ENCODE data around the gene PLPP7. TPM values are rescaled to one million over a fixed set of nuclear protein-coding genes. Genes with fewer than 3 reads are reported as not detected.

The PLPP7 gene
- total RNA-seq, 1 donor from 2014 or later: 1.5 TPM

DNA sequence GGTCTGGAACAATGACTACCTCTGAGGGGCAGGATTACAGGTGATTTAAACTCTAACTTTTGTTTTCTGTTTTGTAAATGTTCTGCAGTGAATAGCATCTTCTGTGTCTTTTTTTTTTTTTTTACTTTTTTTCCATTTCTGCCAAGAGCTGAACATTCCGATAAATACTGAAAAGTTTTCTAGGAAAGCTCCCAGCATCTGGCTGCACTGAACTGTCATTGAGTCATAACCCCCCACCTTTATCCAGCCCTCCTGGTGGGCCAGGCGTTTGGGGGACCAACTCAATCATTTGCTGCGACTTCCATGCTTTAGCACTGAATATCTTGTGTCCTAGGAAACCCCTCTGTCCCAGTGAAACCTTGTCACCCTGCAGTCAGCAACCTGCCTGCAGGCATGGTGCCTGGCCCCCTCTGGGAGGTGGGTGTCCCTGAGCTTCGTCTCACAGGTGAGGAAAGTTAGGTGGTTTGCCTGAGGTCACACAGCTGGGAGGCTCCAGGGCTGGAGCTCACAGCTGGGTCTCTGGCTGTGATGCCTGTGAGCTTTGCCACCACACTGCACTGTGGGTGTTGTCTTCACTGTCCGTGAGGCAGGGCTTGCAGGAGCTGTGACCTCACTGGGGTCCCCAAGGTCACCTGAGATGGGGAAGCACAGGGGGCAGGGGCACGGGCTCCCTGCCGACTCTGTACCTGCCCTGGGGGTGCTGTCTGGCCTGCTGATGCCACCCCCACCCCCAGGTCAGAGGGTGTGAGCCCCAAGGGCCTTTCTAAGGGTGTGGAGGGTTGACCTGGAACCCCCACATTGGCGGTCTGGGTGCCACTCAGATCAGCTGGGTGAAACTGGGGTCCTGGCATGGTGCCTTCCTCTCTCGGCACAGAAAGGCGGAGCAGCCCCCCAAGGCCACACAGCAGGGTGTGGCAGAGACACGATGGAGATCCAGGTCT is 14.1 kb downstream of the PLPP7 start:
- no peak for DNase-seq (ENCODE audit: low spot score)
- H3K4me1 Mint-ChIP-seq (ENCODE audit: low read depth): no peaks in the 10 kb centered on the region
- no peaks in the 10 kb centered on the region for H3K9me3 Mint-ChIP-seq (ENCODE audit: low read depth)
- H3K27me3 Mint-ChIP-seq (ENCODE audit: low read depth): no peaks in the 10 kb centered on the region
- TF ChIP-seq, protein P1, sequence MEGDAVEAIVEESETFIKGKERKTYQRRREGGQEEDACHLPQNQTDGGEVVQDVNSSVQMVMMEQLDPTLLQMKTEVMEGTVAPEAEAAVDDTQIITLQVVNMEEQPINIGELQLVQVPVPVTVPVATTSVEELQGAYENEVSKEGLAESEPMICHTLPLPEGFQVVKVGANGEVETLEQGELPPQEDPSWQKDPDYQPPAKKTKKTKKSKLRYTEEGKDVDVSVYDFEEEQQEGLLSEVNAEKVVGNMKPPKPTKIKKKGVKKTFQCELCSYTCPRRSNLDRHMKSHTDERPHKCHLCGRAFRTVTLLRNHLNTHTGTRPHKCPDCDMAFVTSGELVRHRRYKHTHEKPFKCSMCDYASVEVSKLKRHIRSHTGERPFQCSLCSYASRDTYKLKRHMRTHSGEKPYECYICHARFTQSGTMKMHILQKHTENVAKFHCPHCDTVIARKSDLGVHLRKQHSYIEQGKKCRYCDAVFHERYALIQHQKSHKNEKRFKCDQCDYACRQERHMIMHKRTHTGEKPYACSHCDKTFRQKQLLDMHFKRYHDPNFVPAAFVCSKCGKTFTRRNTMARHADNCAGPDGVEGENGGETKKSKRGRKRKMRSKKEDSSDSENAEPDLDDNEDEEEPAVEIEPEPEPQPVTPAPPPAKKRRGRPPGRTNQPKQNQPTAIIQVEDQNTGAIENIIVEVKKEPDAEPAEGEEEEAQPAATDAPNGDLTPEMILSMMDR (IDR thresholded peaks at IDR 0.05): no peak
- no peak overlapping the region for H3K4me3 Mint-ChIP-seq (ENCODE audit: unreplicated experiment)
- no peaks in the 10 kb centered on the region for H3K36me3 Mint-ChIP-seq (ENCODE audit: low read depth)
- H3K27ac Mint-ChIP-seq (ENCODE audit: unreplicated experiment): no peak overlapping the region

DNA sequence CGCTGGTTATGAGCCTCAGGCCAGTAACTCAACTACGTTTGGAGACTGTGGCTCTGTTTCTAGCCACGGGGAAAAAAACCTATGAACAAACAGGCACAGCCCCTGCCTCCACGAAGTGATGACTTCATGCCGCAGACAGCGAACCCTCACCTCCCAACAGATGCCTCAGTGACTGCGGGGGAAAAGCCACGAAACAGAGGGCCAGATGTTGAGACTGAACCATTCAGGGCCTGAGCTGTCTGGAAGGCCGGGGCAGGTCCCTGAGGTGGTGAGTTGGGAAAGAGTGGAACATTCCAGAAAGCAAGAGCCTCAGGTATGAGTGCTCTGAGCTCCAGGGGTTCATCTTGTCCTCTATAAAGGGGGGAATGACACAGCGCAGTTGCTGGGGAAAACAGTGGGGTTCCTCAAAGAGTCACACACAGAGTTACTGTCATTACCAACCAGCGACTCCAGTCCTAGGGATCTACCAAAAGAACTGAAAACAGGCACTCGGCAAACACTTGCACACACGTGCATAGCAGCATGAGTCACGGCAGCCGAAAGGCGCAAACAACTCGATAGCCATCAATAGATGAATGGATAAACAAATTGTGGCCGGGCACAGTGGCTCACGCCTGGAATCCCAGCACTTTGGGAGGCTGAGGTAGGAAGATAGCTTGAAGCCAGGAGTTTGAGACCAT is 15.3 kb downstream of the PLPP7 start:
- TF ChIP-seq, protein P1 (IDR thresholded peaks at IDR 0.05): no peak
- Mint-ChIP-seq H3K4me3 (ENCODE audit: unreplicated experiment) (no peak overlapping the region), H3K9me3 (ENCODE audit: low read depth) (no peaks in the 10 kb centered on the region), H3K27ac (ENCODE audit: unreplicated experiment) (no peak overlapping the region), H3K27me3 (ENCODE audit: low read depth) (no peaks in the 10 kb centered on the region), H3K36me3 (ENCODE audit: low read depth) (no peaks in the 10 kb centered on the region), H3K4me1 (ENCODE audit: low read depth) (no peaks in the 10 kb centered on the region)
- DNase-seq (ENCODE audit: low spot score): no peak

GRCh38 chr9:131306397-131307004 is 17.0 kb downstream of the PLPP7 start:
- Mint-ChIP-seq H3K9me3 (ENCODE audit: low read depth) (no peaks in the 10 kb centered on the region), H3K4me3 (ENCODE audit: unreplicated experiment) (no peak overlapping the region), H3K27me3 (ENCODE audit: low read depth) (no peaks in the 10 kb centered on the region), H3K36me3 (ENCODE audit: low read depth) (no peaks in the 10 kb centered on the region), H3K4me1 (ENCODE audit: low read depth) (no peaks in the 10 kb centered on the region), H3K27ac (ENCODE audit: unreplicated experiment) (no peak overlapping the region)
- DNase-seq (ENCODE audit: low spot score): no peak
- TF ChIP-seq, protein P1 (IDR thresholded peaks at IDR 0.05): no peak

DNA sequence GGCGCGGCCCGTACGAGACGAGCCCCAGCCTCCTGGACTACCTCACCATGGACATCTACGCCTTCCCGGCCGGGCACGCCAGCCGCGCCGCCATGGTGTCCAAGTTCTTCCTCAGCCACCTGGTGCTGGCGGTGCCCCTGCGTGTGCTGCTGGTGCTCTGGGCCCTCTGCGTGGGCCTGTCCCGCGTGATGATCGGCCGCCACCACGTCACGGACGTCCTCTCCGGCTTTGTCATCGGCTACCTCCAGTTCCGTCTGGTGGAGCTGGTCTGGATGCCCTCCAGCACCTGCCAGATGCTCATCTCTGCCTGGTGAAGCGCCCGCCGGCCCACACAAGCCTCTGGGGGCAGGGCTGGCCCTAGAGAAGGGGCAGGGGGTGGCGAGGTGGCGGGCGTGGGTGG is 18.5 kb downstream of the PLPP7 start:
- H3K27ac Mint-ChIP-seq (ENCODE audit: unreplicated experiment): no peak overlapping the region
- no peaks in the 10 kb centered on the region for H3K4me1 Mint-ChIP-seq (ENCODE audit: low read depth)
- H3K27me3 Mint-ChIP-seq (ENCODE audit: low read depth): no peaks in the 10 kb centered on the region
- DNase-seq (ENCODE audit: low spot score): no peak
- no peaks in the 10 kb centered on the region for H3K9me3 Mint-ChIP-seq (ENCODE audit: low read depth)
- no peaks in the 10 kb centered on the region for H3K36me3 Mint-ChIP-seq (ENCODE audit: low read depth)
- TF ChIP-seq, protein P1 (IDR thresholded peaks at IDR 0.05): no peak
- no peak overlapping the region for H3K4me3 Mint-ChIP-seq (ENCODE audit: unreplicated experiment)

DNA sequence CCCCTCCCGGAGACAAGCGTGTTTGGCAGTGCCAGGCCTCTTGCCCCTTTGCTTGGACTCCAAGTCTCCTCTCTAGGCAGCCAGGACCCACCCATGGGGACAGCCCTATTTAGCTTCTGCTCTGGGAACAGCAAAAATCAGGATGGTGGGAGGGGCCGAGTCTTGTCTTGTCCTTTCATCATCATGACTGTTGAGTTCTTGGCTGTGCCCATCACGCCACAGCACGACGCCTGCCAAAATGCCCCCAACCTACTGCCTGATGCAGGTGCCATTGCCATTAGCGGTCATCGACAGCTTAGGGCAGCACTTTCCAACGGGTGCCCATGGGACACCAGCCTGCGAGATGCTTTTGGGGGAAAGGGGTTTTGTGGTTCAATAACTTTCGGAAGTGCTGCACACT is 18.9 kb downstream of the PLPP7 start:
- TF ChIP-seq, protein P1 (IDR thresholded peaks at IDR 0.05): no peak
- no peaks in the 10 kb centered on the region for H3K27me3 Mint-ChIP-seq (ENCODE audit: low read depth)
- no peak overlapping the region for H3K4me3 Mint-ChIP-seq (ENCODE audit: unreplicated experiment)
- DNase-seq (ENCODE audit: low spot score): no peak
- H3K36me3 Mint-ChIP-seq (ENCODE audit: low read depth): no peaks in the 10 kb centered on the region
- no peaks in the 10 kb centered on the region for H3K9me3 Mint-ChIP-seq (ENCODE audit: low read depth)
- H3K4me1 Mint-ChIP-seq (ENCODE audit: low read depth): no peaks in the 10 kb centered on the region
- no peak overlapping the region for H3K27ac Mint-ChIP-seq (ENCODE audit: unreplicated experiment)

All from chondrocyte (in vitro differentiated cells).